CD14-positive monocyte (primary cell): ENCODE results near the gene CNOT8. TPM values are rescaled to one million over a fixed set of nuclear protein-coding genes. Genes with fewer than 3 reads are reported as not detected.
A peak's percentile ranks its signal among the peaks of the same experiment; 100 is the strongest.

Source experiments
- DNase-seq, 3 donors: peaks; one replicate each; pipeline ENCODE4 v3.0.0-alpha.2; 2011 to 2022
- H2AFZ ChIP-seq: 2 replicates; pipeline ENCODE4 v1.6.0; 2012; ENCODE audit warnings: mild to moderate bottlenecking, low read depth, low read length, inconsistent platforms; ENCODE audit not compliant: insufficient read depth, poor library complexity, severe bottlenecking
- H3K27ac ChIP-seq, 2 donors: 1 replicate in 1 of 2; 2 replicates in 1 of 2; pipeline ENCODE4 v1.5.1; 2012 to 2013; ENCODE audit warnings: low read length in 2 of 2, control low read depth in 1 of 2, inconsistent platforms in 1 of 2, low read depth in 1 of 2, mild to moderate bottlenecking in 1 of 2
- H3K27me3 ChIP-seq, 2 donors: one replicate each; pipeline versions ENCODE4 v1.6.0 to v1.6.1; 2011 to 2013; ENCODE audit warnings: low read length in 2 of 2; ENCODE audit not compliant: control insufficient read depth in 2 of 2, insufficient read depth in 2 of 2
- H3K36me3 ChIP-seq, 2 donors: replicated peaks in 1 of 2; 1 replicate in 1 of 2; 2 replicates in 1 of 2; pipeline versions ENCODE4 v1.5.1 to v1.6.1; 2012 to 2013; ENCODE audit warnings: low read length in 2 of 2, control low read depth in 1 of 2, inconsistent platforms in 1 of 2, mild to moderate bottlenecking in 1 of 2; ENCODE audit not compliant: insufficient read depth in 2 of 2, control insufficient read depth in 1 of 2
- H3K4me1 ChIP-seq, 2 donors: 1 replicate in 1 of 2; 2 replicates in 1 of 2; pipeline versions ENCODE4 v1.5.1 to v1.6.1; 2012 to 2013; ENCODE audit warnings: low read length in 2 of 2, control low read depth in 1 of 2, inconsistent platforms in 1 of 2, mild to moderate bottlenecking in 1 of 2, moderate library complexity in 1 of 2; ENCODE audit not compliant: insufficient read depth in 2 of 2, control insufficient read depth in 1 of 2
- H3K4me2 ChIP-seq: replicated peaks from 2 replicates; pipeline ENCODE3; 2012; ENCODE audit warnings: low read length, moderate library complexity, mild to moderate bottlenecking; ENCODE audit not compliant: poor library complexity, severe bottlenecking; ENCODE audit errors: extremely low read depth
- H3K4me3 ChIP-seq, 3 experiments: fragments of 200-600 bp in 1 of 3; sonication (generic) in 1 of 3; replicated peaks in 1 of 3; 1 replicate in 2 of 3; 2 replicates in 1 of 3; pipeline ENCODE4 v1.5.1; 2011 to 2013; ENCODE audit warnings: low read length in 3 of 3, mild to moderate bottlenecking in 3 of 3, control low read depth in 2 of 3, low read depth in 2 of 3, inconsistent platforms in 1 of 3, moderate library complexity in 1 of 3
- H3K79me2 ChIP-seq: 2 replicates; pipeline ENCODE4 v1.6.0; 2012; ENCODE audit warnings: mild to moderate bottlenecking, control low read depth, inconsistent platforms, low read length, moderate library complexity; ENCODE audit not compliant: insufficient read depth
- H3K9ac ChIP-seq: 2 replicates; pipeline ENCODE4 v1.6.0; 2017; ENCODE audit warnings: low read length, mild to moderate bottlenecking; ENCODE audit not compliant: insufficient read depth, poor library complexity, severe bottlenecking
- H3K9me3 ChIP-seq, 2 donors: replicated peaks in 1 of 2; 1 replicate in 1 of 2; 2 replicates in 1 of 2; pipeline versions ENCODE4 v1.5.1 to v1.6.1; 2012 to 2013; ENCODE audit warnings: low read length in 2 of 2, control low read depth in 1 of 2; ENCODE audit not compliant: control insufficient read depth in 1 of 2, insufficient read depth in 1 of 2
- H4K20me1 ChIP-seq: 2 replicates; pipeline ENCODE4 v1.6.0; 2012; ENCODE audit warnings: mild to moderate bottlenecking, low read length, control low read depth, moderate library complexity; ENCODE audit not compliant: insufficient read depth
- H3K27ac Mint-ChIP-seq, 7 donors: one replicate each; pipeline ENCODE4 v1.8.0; 2020; ENCODE audit warnings: mild to moderate bottlenecking in 7 of 7, mixed read lengths in 7 of 7, moderate library complexity in 6 of 7, inconsistent platforms in 2 of 7
- H3K27me3 Mint-ChIP-seq, 3 donors: one replicate each; pipeline ENCODE4 v1.8.0; 2021 to 2022; ENCODE audit warnings: low read depth in 3 of 3, mild to moderate bottlenecking in 3 of 3, mixed read lengths in 3 of 3, moderate library complexity in 3 of 3, inconsistent platforms in 1 of 3
- H3K36me3 Mint-ChIP-seq, 2 donors: one replicate each; pipeline ENCODE4 v1.8.0; 2020; ENCODE audit warnings: mixed read lengths in 2 of 2, inconsistent platforms in 1 of 2, mild to moderate bottlenecking in 1 of 2
- H3K4me1 Mint-ChIP-seq: one replicate; pipeline ENCODE4 v1.8.0; 2020; ENCODE audit warnings: mild to moderate bottlenecking, mixed read lengths
- H3K4me3 Mint-ChIP-seq, 2 donors: one replicate each; pipeline ENCODE4 v1.8.0; 2020; ENCODE audit warnings: mild to moderate bottlenecking in 2 of 2, mixed read lengths in 2 of 2, moderate library complexity in 1 of 2
- H3K9me3 Mint-ChIP-seq, 7 donors: one replicate each; pipeline ENCODE4 v1.8.0; 2020 to 2022; ENCODE audit warnings: mixed read lengths in 7 of 7, mild to moderate bottlenecking in 6 of 7, moderate library complexity in 6 of 7, inconsistent platforms in 2 of 7
- WGBS: methylation state at CpG from one replicate; pipeline ENCODE4 v1.1.5; 2013; ENCODE audit warnings: missing lambda C conversion rate; ENCODE audit not compliant: insufficient coverage; 5-methylcytosine and 5-hydroxymethylcytosine counted together
- intact Hi-C, 2 donors: fragments of 100-400 bp; cut with micrococcal nuclease; formaldehyde crosslinking; loops; one replicate each; pipeline versions ENCODE4 v1.15.0 to v1.15.1; 2023
- polyA plus RNA-seq, 3 donors: library from polyadenylated mRNA; depleted of rRNA in 1 of 3; unstranded in 2 of 3; stranded (reverse) in 1 of 3; fragments of 300-500 nt in 2 of 3; fragments of >200 nt in 1 of 3; fragmentation: Illumina TruSeq in 2 of 3; gene quantifications; 1 replicate in 2 of 3; 2 replicates in 1 of 3; pipeline ENCODE4 v1.2.3, GENCODE V29; 2012 to 2021
- TF ChIP-seq, protein P1 (sequence below): fragments of 200-600 bp; IDR thresholded peaks from one replicate; pipeline ENCODE4 v1.8.0; 2022; ENCODE audit warnings: antibody characterized with exemption, mild to moderate bottlenecking

CNOT8 gene
- polyA plus RNA-seq, 3 donors = 98.7 to 160 (median 147) TPM

DNA sequence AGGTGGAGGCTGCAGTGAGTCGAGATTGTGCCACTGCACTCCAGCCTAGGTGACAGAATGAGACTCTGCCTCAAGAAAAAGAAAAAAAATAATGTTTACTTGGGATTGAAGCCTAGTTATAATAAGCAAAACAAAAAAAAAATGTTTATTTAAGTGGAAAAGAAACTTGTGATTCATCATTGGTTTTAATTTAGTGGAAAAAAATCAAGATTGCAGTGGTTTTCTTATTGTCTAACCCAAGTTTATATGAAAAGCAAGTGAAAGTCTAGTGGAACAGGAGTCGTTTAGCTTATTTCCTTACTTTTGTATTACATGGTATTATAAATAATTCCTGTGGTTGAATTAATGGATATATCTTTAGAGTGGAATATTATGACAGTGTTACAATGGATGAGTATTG lies 8.4 kb downstream of the CNOT8 start:
- 100% methylated on average over 1 of the region's 2 CpGs for WGBS
- Histone ChIP-seq H3K4me3 (no peak overlapping the region), H3K9me3 (no peaks in the 10 kb centered on the region), H3K36me3 (peaks cover 63 to 84% of the 10 kb centered on the region in 2 donors), H3K4me2 (no peak overlapping the region), H3K4me1 (peaks cover 18% of the 10 kb centered on the region in 2 donors), H2AFZ (no peak overlapping the region), H4K20me1 (peaks cover 96% of the 10 kb centered on the region), H3K79me2 (peaks cover 78% of the 10 kb centered on the region), H3K27me3 (no peaks in the 10 kb centered on the region), H3K27ac (no peak overlapping the region), H3K9ac (no peak overlapping the region)
- Mint-ChIP-seq H3K9me3 (peaks cover 0 to 2% (median 0%) of the 10 kb centered on the region in 7 donors), H3K27me3 (no peaks in the 10 kb centered on the region), H3K36me3 (peaks cover 53 to 87% of the 10 kb centered on the region in 2 donors), H3K4me1 (peaks cover 17% of the 10 kb centered on the region), H3K27ac (peak overlapping the region in 1 of 7 donors; percentile 23), H3K4me3 (no peak overlapping the region)
- no peak for DNase-seq
- TF ChIP-seq, protein P1, sequence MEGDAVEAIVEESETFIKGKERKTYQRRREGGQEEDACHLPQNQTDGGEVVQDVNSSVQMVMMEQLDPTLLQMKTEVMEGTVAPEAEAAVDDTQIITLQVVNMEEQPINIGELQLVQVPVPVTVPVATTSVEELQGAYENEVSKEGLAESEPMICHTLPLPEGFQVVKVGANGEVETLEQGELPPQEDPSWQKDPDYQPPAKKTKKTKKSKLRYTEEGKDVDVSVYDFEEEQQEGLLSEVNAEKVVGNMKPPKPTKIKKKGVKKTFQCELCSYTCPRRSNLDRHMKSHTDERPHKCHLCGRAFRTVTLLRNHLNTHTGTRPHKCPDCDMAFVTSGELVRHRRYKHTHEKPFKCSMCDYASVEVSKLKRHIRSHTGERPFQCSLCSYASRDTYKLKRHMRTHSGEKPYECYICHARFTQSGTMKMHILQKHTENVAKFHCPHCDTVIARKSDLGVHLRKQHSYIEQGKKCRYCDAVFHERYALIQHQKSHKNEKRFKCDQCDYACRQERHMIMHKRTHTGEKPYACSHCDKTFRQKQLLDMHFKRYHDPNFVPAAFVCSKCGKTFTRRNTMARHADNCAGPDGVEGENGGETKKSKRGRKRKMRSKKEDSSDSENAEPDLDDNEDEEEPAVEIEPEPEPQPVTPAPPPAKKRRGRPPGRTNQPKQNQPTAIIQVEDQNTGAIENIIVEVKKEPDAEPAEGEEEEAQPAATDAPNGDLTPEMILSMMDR = no peak
- intact Hi-C loops = loop anchor here in 1 of 2 donors (10.0 kb wide), 1 partner anchor 212 kb away; no protein-coding TSS in a partner anchor

DNA sequence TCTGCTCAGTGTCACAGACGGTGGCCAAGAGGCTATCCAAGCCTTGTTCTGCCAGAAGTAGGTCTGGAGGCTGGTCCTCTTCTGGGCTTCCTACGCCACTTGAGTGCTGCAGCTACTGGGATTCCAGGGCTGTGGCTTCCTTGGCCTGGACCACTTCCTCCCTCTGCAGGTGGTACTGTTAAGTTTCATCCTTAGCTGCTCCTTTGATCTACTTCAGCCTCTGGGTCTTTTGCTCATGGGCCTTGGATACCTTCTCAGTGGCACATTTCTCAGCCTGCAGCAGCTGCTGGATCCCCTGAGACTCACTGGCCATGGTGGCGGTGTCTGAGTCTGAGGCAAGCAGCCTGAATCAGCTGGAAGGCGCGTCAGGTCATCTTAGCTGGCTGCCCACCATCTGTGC lies 10.3 kb downstream of the CNOT8 start:
- no peak overlapping the region for H3K4me2 ChIP-seq
- intact Hi-C loops = loop anchor here in 1 of 2 donors (10.0 kb wide), 1 partner anchor 214 kb away; no protein-coding TSS in a partner anchor
- no peaks in the 10 kb centered on the region for H3K4me1 Mint-ChIP-seq
- H3K9me3 ChIP-seq = no peaks in the 10 kb centered on the region
- no peak overlapping the region for H2AFZ ChIP-seq
- H3K36me3 ChIP-seq = peaks cover 75 to 94% of the 10 kb centered on the region in 2 donors
- no peak overlapping the region for H3K4me3 ChIP-seq
- H3K36me3 Mint-ChIP-seq = peaks cover 67 to 96% of the 10 kb centered on the region in 2 donors
- H3K79me2 ChIP-seq = peaks cover 60% of the 10 kb centered on the region
- no peaks in the 10 kb centered on the region for H3K9me3 Mint-ChIP-seq
- peaks cover 0 to 1% of the 10 kb centered on the region in 2 donors for H3K4me1 ChIP-seq
- H3K27ac ChIP-seq = peak overlapping the region in 1 of 2 donors; percentile 53
- TF ChIP-seq, protein P1 = no peak
- H3K27ac Mint-ChIP-seq = peak overlapping the region in 2 of 7 donors; percentile 41 to 59
- WGBS = 96% methylated on average over 3 of the region's 5 CpGs
- no peak for DNase-seq
- H3K4me3 Mint-ChIP-seq = no peak overlapping the region
- no peaks in the 10 kb centered on the region for H3K27me3 Mint-ChIP-seq
- H3K9ac ChIP-seq = no peak overlapping the region
- H4K20me1 ChIP-seq = peaks cover 88% of the 10 kb centered on the region
- H3K27me3 ChIP-seq = no peaks in the 10 kb centered on the region
